Activated T-helper 1 cell treated with anti-CD3 and anti-CD28 coated beads, Interleukin-12 subunit alpha, Interleukin-12 subunit beta, Interleukin-2, Interleukin-4 antibody, amounts not matched to agents 30 ng/mL and 10 ng/mL and 1 ng/mL, durations not matched to agents 14 hours and 24 hours and 36 hours (primary cell): ENCODE results near the gene GNL1. TPM values are rescaled to one million over a fixed set of nuclear protein-coding genes. Genes with fewer than 3 reads are reported as not detected.
"Not testable (repeated sequence)": the region's sequence is repeated elsewhere in the genome, so short reads cannot be mapped to it uniquely, and the experiment has no call there.

Experiments used
- DNase-seq: peaks from one replicate; pipeline ENCODE4 v3.0.0; 2021; ENCODE audit warnings: low spot score
- H3K27ac Mint-ChIP-seq: one replicate; pipeline ENCODE4 v1.8.0; 2021; ENCODE audit warnings: mild to moderate bottlenecking, mixed read lengths
- H3K27me3 Mint-ChIP-seq: one replicate; pipeline ENCODE4 v1.8.0; 2022; ENCODE audit warnings: mild to moderate bottlenecking, moderate library complexity, mixed read lengths; ENCODE audit not compliant: insufficient read depth
- H3K36me3 Mint-ChIP-seq: one replicate; pipeline ENCODE4 v1.8.0; 2021; ENCODE audit warnings: low read depth, mixed read lengths
- H3K4me1 Mint-ChIP-seq: one replicate; pipeline ENCODE4 v1.8.0; 2021; ENCODE audit warnings: low read depth, mixed read lengths
- H3K4me3 Mint-ChIP-seq: one replicate; pipeline ENCODE4 v1.8.0; 2021; ENCODE audit warnings: mild to moderate bottlenecking, moderate library complexity, mixed read lengths
- H3K9me3 Mint-ChIP-seq: one replicate; pipeline ENCODE4 v1.8.0; 2021; ENCODE audit warnings: mixed read lengths
- intact Hi-C: fragments of 100-400 bp; cut with micrococcal nuclease; formaldehyde crosslinking; loops from one replicate; pipeline ENCODE4 v1.15.1; 2024
- total RNA-seq: library from RNA; stranded (reverse); gene quantifications from 2 replicates; pipeline ENCODE4 v1.2.3, GENCODE V29; 2022

The GNL1 gene
- total RNA-seq, 1 donor from 2014 or later = 86.3 TPM

GRCh38 chr6:30498705-30499104, 57.6 kb downstream of the GNL1 start:
- intact Hi-C loops, H3K4me3 Mint-ChIP-seq, H3K27me3 Mint-ChIP-seq, H3K27ac Mint-ChIP-seq, DNase-seq, H3K9me3 Mint-ChIP-seq: not testable (repeated sequence)
- Mint-ChIP-seq H3K36me3 (peaks cover 15% of the 10 kb centered on the region), H3K4me1 (peaks cover 52% of the 10 kb centered on the region)

- DNase-seq = no peak
- H3K27ac Mint-ChIP-seq = no peak overlapping the region
- H3K36me3 Mint-ChIP-seq = peaks cover 23% of the 10 kb centered on the region
- no peaks in the 10 kb centered on the region for H3K27me3 Mint-ChIP-seq
- intact Hi-C loops = loop anchor here (2.0 kb wide), 1 partner anchor 19 kb away; no protein-coding TSS in a partner anchor
- H3K4me1 Mint-ChIP-seq = peaks cover 59% of the 10 kb centered on the region
- no peaks in the 10 kb centered on the region for H3K9me3 Mint-ChIP-seq
- H3K4me3 Mint-ChIP-seq = no peak overlapping the region
These were observed 58.6 kb downstream of the GNL1 start for GRCh38 chr6:30497714-30498113.

- not testable (repeated sequence) for H3K4me3 Mint-ChIP-seq, H3K9me3 Mint-ChIP-seq, H3K27me3 Mint-ChIP-seq, H3K27ac Mint-ChIP-seq, DNase-seq
- Mint-ChIP-seq H3K4me1 (peaks cover 64% of the 10 kb centered on the region), H3K36me3 (peaks cover 28% of the 10 kb centered on the region)
- intact Hi-C loops = loop anchor here (2.0 kb wide), 1 partner anchor 20 kb away; no protein-coding TSS in a partner anchor
These were observed 59.1 kb downstream of the GNL1 start for GRCh38 chr6:30497261-30497599.

GRCh38 chr6:30495993-30496392, 60.3 kb downstream of the GNL1 start:
- peak overlapping the region; percentile 10 for H3K27ac Mint-ChIP-seq
- intact Hi-C loops = loop anchor here (1.0 to 2.0 kb wide), 4 partner anchors 21 to 48 kb away; no protein-coding TSS in a partner anchor

DNA sequence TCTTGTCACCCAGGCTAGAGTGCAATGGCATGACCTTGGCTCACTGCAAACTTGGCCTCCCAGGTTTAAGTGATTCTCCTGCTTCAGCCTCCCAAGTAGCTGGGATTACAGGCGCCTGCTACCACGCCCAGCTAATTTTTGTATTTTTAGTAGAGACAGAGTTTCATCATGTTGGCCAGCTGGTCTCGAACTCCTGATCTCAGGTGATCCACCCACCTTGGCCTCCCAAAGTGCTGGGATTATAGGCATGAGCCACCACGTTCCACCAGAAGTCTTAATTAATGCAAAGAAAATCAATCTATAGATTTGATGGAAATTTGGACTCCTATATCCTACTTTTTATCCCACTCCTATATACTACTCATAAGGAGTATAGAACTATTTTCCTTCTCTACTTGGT, 61.2 kb downstream of the GNL1 start:
- DNase-seq, H3K27me3 Mint-ChIP-seq, intact Hi-C loops, H3K9me3 Mint-ChIP-seq: not testable (repeated sequence)
- peak overlapping the region; percentile 31 for H3K4me3 Mint-ChIP-seq
- H3K27ac Mint-ChIP-seq = peak overlapping the region; percentile 70
- H3K36me3 Mint-ChIP-seq = peaks cover 47% of the 10 kb centered on the region
- H3K4me1 Mint-ChIP-seq = peaks cover 70% of the 10 kb centered on the region

More at GRCh38 chr6:30495993-30496392, 60.3 kb downstream of the GNL1 start:
- DNase-seq = no peak
- H3K4me1 Mint-ChIP-seq = peaks cover 71% of the 10 kb centered on the region
- no peaks in the 10 kb centered on the region for H3K27me3 Mint-ChIP-seq
- no peak overlapping the region for H3K4me3 Mint-ChIP-seq
- H3K36me3 Mint-ChIP-seq = peaks cover 40% of the 10 kb centered on the region
- no peaks in the 10 kb centered on the region for H3K9me3 Mint-ChIP-seq

DNA sequence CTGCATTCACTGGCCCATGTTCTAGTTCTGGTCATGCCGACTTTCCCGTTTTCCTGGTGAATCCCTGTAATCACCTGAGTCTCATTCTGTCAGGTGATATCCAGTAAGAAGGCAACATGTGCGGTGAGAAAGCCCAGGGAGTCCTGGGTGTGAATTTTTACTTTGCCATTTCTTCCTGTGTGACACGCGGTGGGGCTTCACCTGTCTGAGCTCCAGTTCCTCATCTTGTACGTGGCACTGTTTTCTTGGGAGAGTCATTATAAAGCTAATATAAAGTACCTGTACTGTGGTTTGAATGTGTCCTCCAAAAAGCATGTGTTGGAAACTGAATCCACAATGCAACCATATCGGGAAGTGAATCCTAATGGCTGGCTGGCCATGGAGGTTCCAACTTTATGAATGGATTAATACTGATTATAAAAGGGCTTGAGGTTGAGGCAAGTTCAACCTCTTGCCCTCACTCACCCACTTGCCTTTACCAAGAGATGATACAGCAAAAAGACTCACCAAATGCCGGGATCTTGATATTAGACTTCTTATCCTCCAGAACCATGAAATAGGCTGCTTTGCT, 61.9 kb downstream of the GNL1 start:
- Mint-ChIP-seq H3K27ac (peak overlapping the region; percentile 64), H3K36me3 (peaks cover 48% of the 10 kb centered on the region), H3K9me3 (no peaks in the 10 kb centered on the region), H3K4me1 (peaks cover 70% of the 10 kb centered on the region), H3K27me3 (no peaks in the 10 kb centered on the region), H3K4me3 (peak overlapping the region; percentile 68)
- no peak for DNase-seq
- intact Hi-C loops = no loop called here

DNA sequence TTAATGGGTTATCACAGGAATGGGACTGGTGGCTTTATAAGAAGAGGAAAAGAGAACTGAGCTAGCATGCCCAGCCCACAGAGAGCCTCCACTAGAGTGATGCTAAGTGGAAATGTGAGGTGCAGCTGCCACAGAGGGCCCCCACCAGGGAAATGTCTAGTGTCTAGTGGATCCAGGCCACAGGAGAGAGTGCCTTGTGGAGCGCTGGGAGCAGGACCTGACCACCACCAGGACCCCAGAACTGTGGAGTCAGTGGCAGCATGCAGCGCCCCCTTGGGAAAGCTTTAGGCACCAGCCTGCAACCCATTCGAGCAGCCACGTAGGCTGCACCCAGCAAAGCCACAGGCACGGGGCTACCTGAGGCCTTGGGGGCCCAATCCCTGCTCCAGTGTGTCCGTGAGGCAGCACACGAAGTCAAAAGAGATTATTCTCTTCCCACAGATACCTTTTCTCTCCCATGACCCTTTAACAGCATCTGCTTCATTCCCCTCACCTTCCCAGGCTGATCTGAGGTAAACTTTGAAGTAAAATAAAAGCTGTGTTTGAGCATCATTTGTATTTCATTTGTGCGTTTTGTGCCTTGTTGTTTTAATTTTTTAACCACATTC, 62.5 kb downstream of the GNL1 start:
- H3K27ac Mint-ChIP-seq = peak overlapping the region; percentile 64

GRCh38 chr6:30491991-30492952, 64.0 kb downstream of the GNL1 start:
- Mint-ChIP-seq H3K4me3 (peak overlapping the region; percentile 97), H3K4me1 (peaks cover 79% of the 10 kb centered on the region), H3K36me3 (peaks cover 52% of the 10 kb centered on the region), H3K9me3 (no peaks in the 10 kb centered on the region), H3K27me3 (no peaks in the 10 kb centered on the region), H3K27ac (peak overlapping the region; percentile 87)
- no peak for DNase-seq
- intact Hi-C loops = no loop called here

More for the DNA sequence above, 62.5 kb downstream of the GNL1 start:
- Mint-ChIP-seq H3K4me1 (peaks cover 75% of the 10 kb centered on the region), H3K27me3 (no peaks in the 10 kb centered on the region), H3K9me3 (no peaks in the 10 kb centered on the region), H3K36me3 (peaks cover 52% of the 10 kb centered on the region), H3K4me3 (peak overlapping the region; percentile 68)
- intact Hi-C loops = no loop called here
- no peak for DNase-seq

Other genes starting within 250 kb of the GNL1 start
- 14.2 and 15.6 TPM in 2 replicates for gene TRIM39, start 229.6 kb downstream of the GNL1 start, total RNA-seq
- gene RPP21, start 211.3 kb downstream of the GNL1 start, total RNA-seq = 54.2 and 62.8 TPM in 2 replicates
- 476 and 483 TPM in 2 replicates for gene HLA-E, start 67.0 kb downstream of the GNL1 start, total RNA-seq
- 41.6 and 42.1 TPM in 2 replicates for gene PRR3, start 806 bp upstream of the GNL1 start, total RNA-seq
- gene ABCF1, start 15.0 kb upstream of the GNL1 start, total RNA-seq = 115 and 120 TPM in 2 replicates
- gene PPP1R10, start 60.8 kb upstream of the GNL1 start, total RNA-seq = 124 and 126 TPM in 2 replicates
- gene MRPS18B, start 61.4 kb upstream of the GNL1 start, total RNA-seq = 75.5 and 77.7 TPM in 2 replicates
- 11.6 and 13.4 TPM in 2 replicates for gene ATAT1, start 70.4 kb upstream of the GNL1 start, total RNA-seq
- gene C6orf136, start 90.6 kb upstream of the GNL1 start, total RNA-seq = 23.9 and 36.0 TPM in 2 replicates
- 52.0 and 54.2 TPM in 2 replicates for gene DHX16, start 116.5 kb upstream of the GNL1 start, total RNA-seq
- 203 and 213 TPM in 2 replicates for gene PPP1R18, start 130.2 kb upstream of the GNL1 start, total RNA-seq
- gene NRM, start 134.5 kb upstream of the GNL1 start, total RNA-seq = 15.5 and 15.9 TPM in 2 replicates
- gene MDC1, start 160.8 kb upstream of the GNL1 start, total RNA-seq = 93.7 and 95.7 TPM in 2 replicates
- gene TUBB, start 163.9 kb upstream of the GNL1 start, total RNA-seq = 1,001 and 1,002 TPM in 2 replicates
- 252 and 262 TPM in 2 replicates for gene FLOT1, start 186.2 kb upstream of the GNL1 start, total RNA-seq
- gene IER3, start 188.1 kb upstream of the GNL1 start, total RNA-seq = 578 and 603 TPM in 2 replicates